ENCODE measurements around the gene LRMDA.

- no peak for TF ChIP-seq CTCF (IDR thresholded peaks at IDR 0.05)
- TF ChIP-seq POLR2A (IDR thresholded peaks at IDR 0.05), result no peak
These were observed 1115.0 kb downstream of the LRMDA start for GRCh38 chr10:76546411-76546810.
